Stomach smooth muscle (tissue), 2 donors: ENCODE results near the gene LILRA2.
"Not testable (repeated sequence)": the region's sequence is repeated elsewhere in the genome, so short reads cannot be mapped to it uniquely, and the experiment has no call there.

Experiments used
- H3K27ac ChIP-seq: one replicate; pipeline ENCODE4 v1.7.0; 2013; ENCODE audit warnings: mild to moderate bottlenecking, low read length, inconsistent platforms
- H3K27me3 ChIP-seq, 2 donors: one replicate each; pipeline ENCODE4 v1.7.0; 2013; ENCODE audit warnings: low read length in 2 of 2; ENCODE audit not compliant: insufficient read depth in 2 of 2, control insufficient read depth in 1 of 2
- H3K36me3 ChIP-seq, 2 donors: one replicate each; pipeline ENCODE4 v1.7.0; 2013; ENCODE audit warnings: low read length in 2 of 2; ENCODE audit not compliant: control insufficient read depth in 2 of 2, insufficient read depth in 2 of 2
- H3K4me1 ChIP-seq: one replicate; pipeline ENCODE4 v1.7.0; 2013; ENCODE audit warnings: low read length; ENCODE audit not compliant: control insufficient read depth, insufficient read depth
- H3K4me3 ChIP-seq, 2 donors: one replicate each; pipeline ENCODE4 v1.7.0; 2013; ENCODE audit warnings: low read length in 2 of 2
- H3K9ac ChIP-seq, 2 donors: one replicate each; pipeline ENCODE4 v1.7.0; 2013; ENCODE audit warnings: low read length in 2 of 2, mild to moderate bottlenecking in 1 of 2
- H3K9me3 ChIP-seq, 2 donors: one replicate each; pipeline ENCODE4 v1.7.0; 2013; ENCODE audit warnings: low read length in 2 of 2; ENCODE audit not compliant: control insufficient read depth in 2 of 2
- donor health status: healthy.
- donor health status: Pancreatic carcinoma.

Gene LILRA2

GRCh38 chr19:54549224-54549623 lies 24.4 kb upstream of the LILRA2 start:
- H3K9me3 ChIP-seq, result peaks cover 0 to 3% of the 10 kb centered on the region in 2 donors
- no peak overlapping the region for H3K4me3 ChIP-seq
- no peak overlapping the region for H3K27ac ChIP-seq
- no peaks in the 10 kb centered on the region for H3K4me1 ChIP-seq
- no peak overlapping the region for H3K9ac ChIP-seq
- peaks cover 0 to 4% of the 10 kb centered on the region in 2 donors for H3K27me3 ChIP-seq
- H3K36me3 ChIP-seq, result no peaks in the 10 kb centered on the region

- H3K4me1 ChIP-seq, result no peaks in the 10 kb centered on the region
- H3K9me3 ChIP-seq, result no peaks in the 10 kb centered on the region
- H3K9ac ChIP-seq, result no peak overlapping the region
- H3K27ac ChIP-seq, result no peak overlapping the region
- no peaks in the 10 kb centered on the region for H3K36me3 ChIP-seq
- H3K27me3 ChIP-seq, result peaks cover 0 to 4% of the 10 kb centered on the region in 2 donors
- no peak overlapping the region for H3K4me3 ChIP-seq
Observed at GRCh38 chr19:54551293-54551692, 22.3 kb upstream of the LILRA2 start.

GRCh38 chr19:54551950-54552912 lies 21.4 kb upstream of the LILRA2 start:
- no peaks in the 10 kb centered on the region for H3K36me3 ChIP-seq
- no peaks in the 10 kb centered on the region for H3K9me3 ChIP-seq
- no peaks in the 10 kb centered on the region for H3K4me1 ChIP-seq
- H3K4me3 ChIP-seq, result no peak overlapping the region
- no peak overlapping the region for H3K27ac ChIP-seq
- H3K9ac ChIP-seq, result no peak overlapping the region
- H3K27me3 ChIP-seq, result peaks cover 0 to 2% of the 10 kb centered on the region in 2 donors

- no peaks in the 10 kb centered on the region for H3K9me3 ChIP-seq
- H3K9ac ChIP-seq, result no peak overlapping the region
- H3K27ac ChIP-seq, result no peak overlapping the region
- no peak overlapping the region for H3K4me3 ChIP-seq
- no peaks in the 10 kb centered on the region for H3K36me3 ChIP-seq
- H3K27me3 ChIP-seq, result peaks cover 0 to 2% of the 10 kb centered on the region in 2 donors
- no peaks in the 10 kb centered on the region for H3K4me1 ChIP-seq
Observed at GRCh38 chr19:54552913-54553310, 20.7 kb upstream of the LILRA2 start.

GRCh38 chr19:54554006-54554405 lies 19.6 kb upstream of the LILRA2 start:
- no peak overlapping the region for H3K27ac ChIP-seq
- H3K9me3 ChIP-seq, result no peaks in the 10 kb centered on the region
- H3K9ac ChIP-seq, result no peak overlapping the region
- H3K36me3 ChIP-seq, result no peaks in the 10 kb centered on the region
- no peaks in the 10 kb centered on the region for H3K4me1 ChIP-seq
- H3K27me3 ChIP-seq, result no peaks in the 10 kb centered on the region
- H3K4me3 ChIP-seq, result no peak overlapping the region

- Histone ChIP-seq H3K27ac (no peak overlapping the region), H3K4me1 (no peaks in the 10 kb centered on the region), H3K36me3 (no peaks in the 10 kb centered on the region), H3K9me3 (no peaks in the 10 kb centered on the region), H3K9ac (no peak overlapping the region), H3K27me3 (no peaks in the 10 kb centered on the region), H3K4me3 (no peak overlapping the region)
Observed at GRCh38 chr19:54554896-54555295, 18.7 kb upstream of the LILRA2 start.

- no peaks in the 10 kb centered on the region for H3K9me3 ChIP-seq
- no peak overlapping the region for H3K27ac ChIP-seq
- H3K4me1 ChIP-seq, result no peaks in the 10 kb centered on the region
- H3K4me3 ChIP-seq, result no peak overlapping the region
- no peaks in the 10 kb centered on the region for H3K36me3 ChIP-seq
- no peak overlapping the region for H3K9ac ChIP-seq
- H3K27me3 ChIP-seq, result no peaks in the 10 kb centered on the region
Observed at GRCh38 chr19:54556194-54556593, 17.4 kb upstream of the LILRA2 start.

GRCh38 chr19:54558339-54558738 lies 15.3 kb upstream of the LILRA2 start:
- no peak overlapping the region for H3K27ac ChIP-seq
- no peak overlapping the region for H3K9ac ChIP-seq
- no peaks in the 10 kb centered on the region for H3K9me3 ChIP-seq
- no peak overlapping the region for H3K4me3 ChIP-seq
- H3K27me3 ChIP-seq, result no peaks in the 10 kb centered on the region
- H3K36me3 ChIP-seq, result no peaks in the 10 kb centered on the region
- no peaks in the 10 kb centered on the region for H3K4me1 ChIP-seq

GRCh38 chr19:54560881-54561385 lies 12.7 kb upstream of the LILRA2 start:
- no peak overlapping the region for H3K9ac ChIP-seq
- no peaks in the 10 kb centered on the region for H3K36me3 ChIP-seq
- H3K4me1 ChIP-seq, result no peaks in the 10 kb centered on the region
- no peak overlapping the region for H3K27ac ChIP-seq
- no peak overlapping the region for H3K4me3 ChIP-seq
- H3K9me3 ChIP-seq, result no peaks in the 10 kb centered on the region
- no peaks in the 10 kb centered on the region for H3K27me3 ChIP-seq

- Histone ChIP-seq H3K9me3 (no peaks in the 10 kb centered on the region), H3K4me3 (no peak overlapping the region), H3K27me3 (peaks cover 0 to 2% of the 10 kb centered on the region in 2 donors), H3K36me3 (no peaks in the 10 kb centered on the region), H3K27ac (no peak overlapping the region), H3K9ac (no peak overlapping the region), H3K4me1 (no peaks in the 10 kb centered on the region)
Observed at GRCh38 chr19:54561840-54562239, 11.8 kb upstream of the LILRA2 start.

GRCh38 chr19:54563206-54563605 lies 10.4 kb upstream of the LILRA2 start:
- not testable (repeated sequence) for H3K36me3 ChIP-seq, H3K9ac ChIP-seq, H3K27me3 ChIP-seq, H3K9me3 ChIP-seq, H3K4me3 ChIP-seq, H3K4me1 ChIP-seq, H3K27ac ChIP-seq
